ENCODE measurements around the gene LHFPL2. TPM values are rescaled to one million over a fixed set of nuclear protein-coding genes. Genes with fewer than 3 reads are reported as not detected.
A peak's percentile ranks its signal among the peaks of the same experiment; 100 is the strongest.
"Not testable (repeated sequence)": the region's sequence is repeated elsewhere in the genome, so short reads cannot be mapped to it uniquely, and the experiment has no call there.

The LHFPL2 gene
- total RNA-seq, 1 donor from 2014 or later: 31.2 TPM

DNA sequence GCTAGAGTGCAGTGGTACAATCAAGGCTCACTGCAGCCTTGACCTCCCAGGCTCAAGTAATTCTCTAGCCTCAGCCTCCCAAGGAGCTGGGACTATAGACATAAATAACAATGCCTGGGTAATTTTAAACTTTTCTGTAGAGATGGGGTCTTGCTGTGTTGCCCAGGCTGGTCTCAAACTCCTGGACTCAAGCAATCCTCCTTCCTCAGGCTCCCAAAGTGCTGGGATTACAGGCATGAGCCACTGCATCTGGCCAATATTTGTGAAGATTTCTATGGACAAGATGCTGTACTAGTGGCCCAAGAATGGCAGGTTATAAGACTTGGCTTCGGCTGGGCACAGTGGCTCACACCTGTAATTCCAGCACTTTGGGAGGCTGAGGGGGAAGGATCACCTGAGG lies 18.4 kb upstream of the LHFPL2 start:
- not testable (repeated sequence) for DNase-seq (ENCODE audit: low read depth in 2 of 2)

DNA sequence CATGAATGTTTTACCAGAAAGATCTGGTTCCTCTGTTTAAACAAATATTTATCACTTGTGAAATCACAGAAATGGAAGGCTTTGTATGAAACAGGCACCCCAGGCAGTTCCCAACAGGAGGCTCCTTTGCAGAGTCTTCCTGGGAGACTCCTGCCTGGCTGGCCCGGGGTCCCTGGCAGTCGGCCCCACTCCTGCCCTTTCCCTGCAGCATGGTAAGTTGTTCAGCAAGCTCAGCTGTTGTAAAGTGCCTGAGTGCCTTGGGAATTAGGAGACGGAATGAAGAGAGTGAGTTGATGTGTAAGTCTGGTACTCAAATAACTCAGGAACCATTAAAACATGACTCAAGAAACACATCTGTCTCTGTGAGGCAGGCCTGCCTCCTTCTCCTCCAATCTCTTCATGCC lies 17.5 kb upstream of the LHFPL2 start:
- DNase-seq (ENCODE audit: low read depth in 2 of 2): no peak

DNA sequence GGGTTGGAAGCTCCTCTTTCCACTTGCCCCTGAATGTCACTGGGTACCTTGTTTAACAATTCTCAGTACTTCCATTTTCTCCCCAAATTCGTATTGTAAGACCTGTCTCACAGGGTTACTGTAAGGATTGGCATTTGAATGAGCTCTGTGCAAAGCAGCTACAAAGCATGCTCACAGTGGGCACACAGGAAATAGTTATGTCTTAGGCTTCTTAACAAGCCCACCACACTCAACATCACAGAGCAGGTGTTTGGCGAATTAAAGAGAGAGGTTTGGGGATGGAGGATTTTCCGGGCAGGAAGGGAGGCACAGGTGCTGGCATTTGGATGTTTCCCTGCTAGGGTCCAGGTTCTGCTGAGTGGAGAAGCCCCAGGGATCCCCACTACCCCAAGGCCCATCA lies 17.0 kb upstream of the LHFPL2 start:
- no peak for DNase-seq (ENCODE audit: low read depth in 2 of 2)

DNA sequence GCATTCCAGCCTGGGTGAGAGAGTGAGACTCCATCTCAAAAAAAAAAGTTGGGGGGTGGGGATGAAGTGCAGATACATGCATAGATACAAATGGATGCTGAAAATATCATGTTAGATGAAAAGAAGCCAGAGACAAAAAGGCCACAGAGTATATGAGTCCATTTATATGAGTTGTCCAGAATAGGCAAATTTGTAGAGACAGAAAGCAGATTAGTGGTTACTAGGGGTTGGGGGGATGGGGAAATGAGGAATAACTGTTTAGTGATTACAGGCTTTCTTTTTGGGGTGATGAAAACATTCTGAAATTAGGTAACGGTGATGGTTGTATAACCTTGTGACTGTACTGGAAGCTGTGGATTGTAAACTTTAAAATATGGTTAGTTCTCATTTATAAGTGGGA lies 13.8 kb upstream of the LHFPL2 start:
- DNase-seq (ENCODE audit: low read depth in 2 of 2): no peak

DNA sequence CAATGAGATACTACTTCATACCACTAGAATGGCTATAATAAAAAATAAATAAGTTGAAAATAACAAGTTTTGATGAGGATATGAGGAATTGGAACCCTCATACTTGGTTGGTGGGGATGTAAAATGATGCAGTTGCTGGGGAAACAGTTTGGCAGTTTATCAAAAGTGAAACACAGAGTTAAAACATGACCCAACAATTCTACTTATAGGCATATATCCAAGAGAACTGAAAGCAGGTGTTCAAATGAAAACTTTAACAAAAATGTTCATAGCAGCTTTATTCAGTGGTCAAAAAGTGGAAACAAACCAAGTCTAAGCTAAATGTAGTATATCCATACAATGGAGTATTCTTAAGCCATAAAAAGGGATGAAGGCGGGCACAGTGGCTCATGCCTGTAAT lies 13.1 kb upstream of the LHFPL2 start:
- DNase-seq (ENCODE audit: low read depth in 2 of 2): no peak

DNA sequence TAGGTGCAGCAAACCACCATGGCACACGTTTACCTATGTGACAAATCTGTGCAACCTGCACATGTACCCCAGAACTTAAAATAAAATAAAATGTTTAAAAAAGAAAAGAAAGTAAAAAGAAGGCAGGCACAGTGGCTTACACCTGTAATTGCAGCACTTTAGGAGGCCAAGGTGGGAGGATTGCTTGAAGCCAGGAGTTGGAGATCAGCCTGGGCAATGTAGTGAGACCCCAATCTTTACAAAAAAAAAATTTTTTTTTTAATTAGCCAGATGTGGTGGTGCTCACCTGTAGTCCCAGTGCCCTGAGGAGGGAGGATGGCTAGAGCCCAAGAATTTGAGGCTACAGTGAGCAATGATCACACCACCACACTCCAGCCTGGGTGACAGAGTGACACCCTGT lies 12.5 kb upstream of the LHFPL2 start:
- DNase-seq (ENCODE audit: low read depth in 2 of 2): no peak

DNA sequence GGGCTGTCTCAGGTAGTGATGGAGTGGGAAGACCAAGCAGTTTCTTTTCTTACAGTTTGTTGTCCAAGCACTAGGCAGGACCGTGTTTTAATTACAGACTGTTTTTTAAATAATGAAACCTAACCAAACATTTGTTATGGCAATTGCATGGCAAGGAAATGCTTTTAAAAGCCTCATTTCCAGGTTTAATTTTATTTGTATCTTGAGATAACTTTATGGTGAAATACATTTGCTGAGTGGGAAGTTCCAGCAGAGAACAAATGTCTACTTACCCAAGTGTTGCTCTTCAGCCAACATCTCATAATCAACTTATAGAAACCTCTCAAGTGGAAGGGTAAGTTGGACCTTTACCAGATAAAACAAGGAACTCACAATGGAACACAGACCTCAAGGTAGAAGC lies 11.8 kb upstream of the LHFPL2 start:
- no peak for DNase-seq (ENCODE audit: low read depth in 2 of 2)

DNA sequence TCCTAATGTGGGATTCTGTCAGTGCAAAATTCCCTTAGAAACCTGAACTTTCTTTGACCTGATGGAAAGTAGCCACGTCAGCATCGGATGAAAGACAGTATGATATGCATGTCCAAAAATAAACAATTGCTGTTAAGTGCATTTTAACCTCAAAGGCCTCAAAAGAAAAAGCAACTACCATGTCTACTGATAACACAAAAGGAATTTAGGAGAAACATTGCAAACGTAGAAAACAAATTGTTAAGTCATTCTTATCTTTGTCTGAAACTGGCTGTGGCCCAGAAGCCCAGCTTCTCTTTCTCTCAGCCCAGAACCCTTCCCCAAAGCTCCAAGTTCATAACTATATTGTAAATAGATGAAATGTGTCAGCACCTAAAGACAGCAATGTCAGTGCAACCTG lies 11.1 kb upstream of the LHFPL2 start:
- DNase-seq (ENCODE audit: low read depth in 2 of 2): peak; percentile 57 to 65

DNA sequence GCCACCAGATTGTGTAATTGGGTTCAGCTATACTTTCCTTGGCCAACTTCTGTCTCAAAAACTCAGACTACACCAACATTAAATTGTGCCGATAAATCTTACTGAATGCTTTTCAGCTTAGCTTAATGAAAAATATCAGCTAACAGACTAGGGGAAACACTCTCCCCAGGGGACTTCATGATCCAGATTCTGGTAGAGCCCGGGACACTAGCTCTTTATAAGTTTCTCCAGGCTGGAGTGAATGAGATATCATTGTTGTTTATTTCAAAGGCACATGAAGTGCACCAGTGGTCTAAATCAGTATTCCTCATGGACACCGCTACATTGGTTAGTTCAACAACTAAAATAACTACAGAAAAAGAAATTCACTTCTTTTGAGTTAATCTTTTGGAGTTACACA lies 10.5 kb upstream of the LHFPL2 start:
- DNase-seq (ENCODE audit: low read depth in 2 of 2): no peak

DNA sequence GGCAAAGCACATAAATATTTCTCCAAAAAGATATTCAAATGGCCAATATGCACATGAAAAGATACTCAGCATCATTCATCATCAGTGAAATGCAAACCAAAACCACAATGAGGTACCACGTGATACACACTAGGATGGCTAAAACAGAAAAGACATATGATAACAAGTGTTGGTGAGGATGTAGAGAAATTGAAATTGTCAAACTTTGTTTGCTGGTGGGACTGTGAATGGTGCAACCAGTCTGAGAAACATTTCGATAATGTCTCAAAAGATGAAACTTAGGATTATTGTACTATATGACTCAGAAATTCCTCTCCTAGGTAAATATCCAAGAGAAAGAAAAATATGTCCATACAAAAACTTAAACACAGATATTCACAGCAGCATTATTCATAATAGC lies 8.6 kb upstream of the LHFPL2 start:
- no peak for DNase-seq (ENCODE audit: low read depth in 2 of 2)

DNA sequence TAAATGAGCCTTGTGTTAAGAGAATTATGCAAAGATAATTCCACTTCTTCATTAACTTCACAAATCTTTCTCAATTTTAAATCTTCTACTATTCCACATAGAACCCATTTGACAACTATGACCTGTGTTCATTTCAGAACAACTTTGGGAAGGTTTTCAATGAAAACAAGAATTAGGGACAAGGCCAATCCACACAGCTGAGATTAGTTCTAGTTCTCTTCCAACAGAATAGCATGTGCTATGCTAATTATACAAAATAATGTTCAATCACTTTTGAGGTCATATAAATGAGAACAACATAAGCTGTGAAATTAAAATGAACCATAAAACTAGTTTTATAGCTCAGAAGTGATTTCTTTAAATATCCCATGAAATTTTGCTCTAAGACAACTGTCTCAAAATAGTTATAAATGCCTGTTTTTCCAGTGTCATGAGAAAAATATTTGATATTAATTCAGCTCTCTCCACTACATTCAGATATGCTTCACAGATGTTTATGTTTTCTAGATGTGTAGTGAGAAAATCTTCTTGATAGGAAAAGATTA lies 7.2 kb upstream of the LHFPL2 start:
- no peak for DNase-seq (ENCODE audit: low read depth in 2 of 2)

DNA sequence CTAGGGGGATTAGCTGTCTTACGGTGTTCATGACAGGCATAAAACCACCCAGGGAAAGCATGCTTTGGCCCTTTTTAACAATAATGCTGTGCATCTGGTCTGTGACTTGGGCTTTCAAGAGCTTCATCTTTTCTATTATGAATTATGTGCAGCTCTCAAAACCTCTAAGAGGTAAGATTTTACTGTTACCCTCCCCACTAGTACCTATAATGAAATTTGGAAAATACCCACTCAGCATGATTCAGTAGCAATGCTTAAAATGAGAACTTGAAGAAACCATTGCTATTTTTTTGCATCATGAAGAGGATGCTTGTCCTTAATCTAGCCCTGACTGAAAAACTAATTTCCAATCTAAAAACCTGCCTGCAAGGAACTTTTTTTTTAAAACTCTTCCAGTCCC lies 5.8 kb upstream of the LHFPL2 start:
- no peak for DNase-seq (ENCODE audit: low read depth in 2 of 2)

DNA sequence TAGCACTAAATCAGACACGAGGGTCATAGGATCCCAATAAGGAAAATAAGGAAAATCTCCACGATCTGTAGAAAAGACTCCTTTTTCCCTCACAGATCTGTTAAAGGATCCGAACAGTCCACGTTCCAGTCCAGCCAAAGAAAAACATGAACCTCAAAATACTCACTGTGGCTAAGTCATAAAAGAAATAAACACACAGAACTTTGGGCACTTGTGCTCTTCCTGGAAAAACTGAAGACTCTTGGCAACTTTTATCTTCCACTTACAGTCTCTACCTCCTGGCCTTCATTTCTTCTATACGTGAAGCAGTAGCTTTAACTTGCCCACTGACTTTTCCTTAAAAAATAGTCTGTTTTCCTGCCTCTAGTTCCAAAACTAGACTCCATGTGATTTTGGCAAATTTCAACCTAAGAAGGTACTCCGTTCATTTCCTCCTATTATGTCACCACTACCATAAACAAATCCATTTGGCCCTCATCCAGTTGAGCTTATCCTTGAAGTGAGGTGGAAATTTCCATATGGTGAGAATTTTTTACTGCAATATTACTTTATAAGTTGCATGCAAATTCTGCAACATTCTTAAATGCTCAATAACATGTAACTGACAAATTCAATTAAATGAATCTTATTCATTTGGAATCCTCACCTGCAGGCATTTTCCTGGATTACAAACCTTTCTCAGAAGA lies 5.3 kb upstream of the LHFPL2 start:
- DNase-seq (ENCODE audit: low read depth in 2 of 2): peak; percentile 69 to 87

DNA sequence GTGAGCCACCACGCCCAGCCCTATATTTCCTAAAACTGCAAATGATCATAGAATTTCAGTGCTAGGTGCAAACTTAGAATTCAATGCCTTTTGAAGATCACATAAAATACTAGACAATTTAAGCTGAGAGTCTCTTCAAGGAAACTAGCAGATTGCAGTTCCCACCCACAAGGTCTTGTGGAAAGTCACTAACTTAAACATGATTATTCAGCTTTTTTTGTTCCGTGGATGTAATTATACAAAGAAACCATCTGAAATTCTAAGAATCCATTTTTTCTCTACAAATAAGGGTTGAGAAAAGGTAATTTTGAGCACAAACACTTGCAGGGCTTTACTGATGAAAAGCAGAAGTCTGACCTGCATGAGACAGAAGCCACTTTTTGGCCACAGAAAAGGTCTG lies 4.5 kb upstream of the LHFPL2 start:
- DNase-seq (ENCODE audit: low read depth in 2 of 2): no peak

DNA sequence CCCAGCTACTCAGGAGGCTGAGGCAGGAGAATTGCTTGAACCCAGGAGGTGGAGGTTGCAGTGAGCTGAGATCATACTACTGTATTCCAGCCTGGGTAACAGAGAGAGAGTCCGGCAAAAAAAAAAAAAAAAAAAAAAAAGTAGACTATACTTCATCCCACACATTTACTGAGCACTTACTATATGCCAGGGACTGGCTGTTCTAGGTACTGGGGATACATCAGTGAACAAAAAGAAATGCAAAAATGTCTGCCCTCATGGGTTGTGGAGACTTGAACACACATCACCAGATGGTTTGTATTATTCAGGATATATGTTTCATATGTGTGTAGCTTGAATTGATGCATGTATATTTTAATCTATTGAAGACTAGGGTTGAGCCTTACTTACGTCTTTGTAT lies 2.9 kb upstream of the LHFPL2 start:
- DNase-seq (ENCODE audit: low read depth in 2 of 2): no peak

DNA sequence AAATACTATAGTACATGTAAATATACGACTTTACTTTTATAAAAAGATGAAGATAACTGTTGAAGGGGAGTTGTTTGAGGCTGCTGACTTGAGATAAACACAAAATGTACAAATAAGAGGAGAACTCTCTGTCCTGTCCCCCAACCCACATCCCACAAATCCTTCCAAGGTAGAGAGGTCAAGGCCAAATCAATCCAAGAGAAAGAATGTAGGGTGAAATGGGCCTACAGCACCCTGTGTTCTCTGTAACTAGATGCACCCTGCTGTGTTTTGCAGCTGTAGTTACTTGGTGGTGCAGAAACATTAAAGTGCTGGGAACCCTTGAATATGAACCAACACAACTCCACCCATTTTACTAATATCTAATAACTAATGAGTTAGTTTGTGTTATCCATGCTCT lies 2.0 kb upstream of the LHFPL2 start:
- DNase-seq (ENCODE audit: low read depth in 2 of 2): no peak

DNA sequence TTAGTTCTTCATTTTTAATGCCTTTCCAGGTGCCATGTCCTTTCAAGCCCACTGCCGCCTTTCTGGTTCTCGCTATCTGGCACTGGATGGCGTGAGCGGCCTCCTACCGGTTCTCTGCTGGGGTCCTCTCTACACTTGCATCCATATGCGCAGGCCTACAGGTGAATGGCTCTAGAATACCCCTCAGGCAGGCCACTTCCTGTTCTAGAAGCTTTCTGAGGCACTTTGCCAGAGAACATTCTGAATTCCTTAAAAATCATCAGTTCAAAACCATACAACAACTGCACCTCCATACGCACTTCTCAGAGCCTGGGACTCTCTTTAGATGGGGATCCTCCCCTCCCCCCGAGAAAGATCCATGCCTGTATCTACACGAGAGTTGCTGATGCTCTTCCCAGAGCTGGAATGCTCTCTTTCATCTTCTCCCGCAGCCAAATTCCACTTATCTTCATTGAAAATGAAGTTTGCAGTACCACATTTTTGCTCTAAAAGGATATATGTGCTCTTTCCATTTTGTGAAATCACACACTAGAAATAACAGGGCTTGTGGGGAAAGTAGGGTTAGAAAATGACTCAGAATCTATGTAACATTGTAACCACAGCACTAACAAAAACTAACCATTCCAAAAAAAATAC lies 1.4 kb upstream of the LHFPL2 start:
- no peak for DNase-seq (ENCODE audit: low read depth in 2 of 2)

DNA sequence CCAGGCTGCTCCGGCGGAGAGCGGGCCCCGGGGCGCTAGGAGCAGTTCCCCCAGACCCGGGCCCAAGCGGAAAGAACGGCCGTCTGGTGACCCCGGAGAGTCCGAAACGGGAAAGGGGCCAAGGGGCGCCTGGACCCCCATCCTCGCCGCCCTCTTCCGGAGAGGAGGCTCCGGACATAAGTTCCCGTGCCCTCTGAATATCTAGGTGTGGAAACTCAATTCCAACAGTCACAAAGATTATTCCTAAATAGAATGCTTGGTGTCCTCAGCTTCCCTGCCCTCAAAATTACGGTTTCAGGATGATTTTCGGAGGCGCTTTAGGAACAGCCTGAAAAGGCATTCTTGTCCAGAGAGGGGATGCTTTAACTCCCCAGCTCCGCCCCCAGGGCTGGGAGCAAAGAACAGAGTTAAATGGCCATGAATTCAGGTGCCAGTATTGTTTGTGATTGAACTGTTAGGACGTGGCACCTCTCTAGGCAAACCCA lies 681 bp upstream of the LHFPL2 start:
- DNase-seq (ENCODE audit: low read depth in 2 of 2): peak; percentile 21 to 42

DNA sequence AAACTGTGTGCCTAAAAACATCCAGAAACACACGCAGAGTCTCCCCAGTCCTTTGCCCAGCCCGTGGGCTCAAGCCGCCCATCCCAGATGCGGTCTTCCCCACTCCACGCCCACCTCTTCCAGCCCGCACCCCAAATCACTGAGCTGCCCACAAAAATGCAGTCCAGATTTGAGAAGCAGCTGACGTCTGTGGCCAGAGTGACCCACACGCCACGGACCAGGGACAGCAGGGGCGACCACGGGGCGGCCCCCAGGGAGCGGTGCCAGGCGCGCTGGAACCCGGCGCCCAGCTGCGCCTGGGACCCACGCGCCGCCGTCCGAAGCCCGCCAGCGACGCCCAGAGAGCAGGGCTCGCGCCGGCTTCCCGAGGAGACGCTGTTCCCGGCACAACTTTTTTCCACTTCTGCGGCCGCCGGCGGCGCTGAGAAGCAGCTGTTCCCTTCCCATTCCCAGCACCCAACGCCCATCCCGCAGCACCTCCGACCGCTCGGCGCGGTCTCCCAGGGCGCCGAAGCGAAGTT lies 674 bp downstream of the LHFPL2 start:
- DNase-seq (ENCODE audit: low read depth in 2 of 2): peak; percentile 55 to 56

DNA sequence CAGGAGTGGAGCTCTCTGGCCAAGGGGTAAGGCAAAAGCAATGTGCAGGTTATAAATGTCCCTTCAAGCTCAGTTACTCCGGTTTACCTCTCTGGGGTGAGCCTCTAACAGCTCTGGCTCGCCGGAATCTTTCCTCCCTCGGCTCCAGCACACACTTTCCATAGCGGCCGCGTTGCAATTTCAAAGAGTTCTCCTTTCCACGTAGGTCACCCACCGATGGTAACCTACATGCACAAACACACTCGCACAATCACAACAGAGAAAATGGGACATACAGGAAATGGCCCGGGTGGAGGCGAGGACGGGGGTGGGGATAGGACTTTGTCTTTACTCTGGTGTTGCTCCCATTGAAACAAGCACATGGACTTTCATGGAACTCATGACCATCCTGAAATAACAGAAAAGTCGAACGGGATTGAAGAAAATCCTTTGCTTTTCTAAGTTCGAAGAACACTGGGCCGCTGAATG lies 1.2 kb downstream of the LHFPL2 start:
- DNase-seq (ENCODE audit: low read depth in 2 of 2): peak; percentile 61 to 91

DNA sequence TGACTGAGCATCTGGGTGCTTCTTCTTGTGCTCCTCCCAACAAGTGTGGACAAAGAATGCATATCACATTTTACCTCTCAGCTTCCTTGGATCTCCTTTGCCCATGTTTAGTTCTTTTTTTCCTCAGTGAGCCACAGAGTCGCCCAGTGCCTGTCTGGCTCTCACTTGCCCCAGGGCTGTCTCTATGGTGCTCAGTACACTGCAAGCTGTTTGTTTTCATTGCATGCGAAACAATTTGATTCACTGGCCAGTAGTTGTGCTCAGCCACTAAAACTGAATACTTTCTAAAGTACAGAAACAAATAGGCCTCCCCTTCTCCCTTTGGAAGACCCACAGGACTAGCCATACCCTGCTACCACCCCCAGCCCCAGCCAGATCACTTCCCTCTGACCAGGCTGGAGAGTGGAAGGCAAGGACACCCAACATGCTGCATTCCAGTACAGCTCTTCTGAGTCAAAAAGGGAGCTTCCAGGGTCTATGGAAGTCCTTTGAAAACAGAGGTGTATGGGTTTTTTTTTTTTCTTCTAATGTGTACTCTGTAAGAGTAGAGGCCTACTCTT lies 3.8 kb downstream of the LHFPL2 start:
- peak in 1 of 2 donors; percentile 62 for DNase-seq (ENCODE audit: low read depth in 2 of 2)

DNA sequence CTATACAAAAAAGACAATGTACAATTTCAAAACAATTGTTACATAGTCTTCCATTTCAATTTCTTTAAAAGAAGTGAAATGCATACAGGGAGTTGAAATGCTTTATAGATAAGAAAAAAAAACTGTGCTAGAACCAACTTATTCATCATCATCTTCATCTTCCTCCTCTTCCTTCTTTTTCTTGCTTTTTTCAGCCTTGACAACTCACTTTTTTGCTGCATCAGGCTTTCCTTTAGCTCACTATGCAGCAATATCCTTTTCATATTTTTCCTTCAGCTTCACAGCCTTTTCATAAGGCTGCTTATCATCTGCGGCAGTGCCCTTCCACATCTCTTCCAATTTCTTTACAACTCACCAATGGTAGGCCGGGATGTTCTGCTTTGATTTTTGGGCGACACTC lies 4.4 kb downstream of the LHFPL2 start:
- DNase-seq (ENCODE audit: low read depth in 2 of 2): no peak

Data from lung microvascular endothelial cell (primary cell).